HG02885 (cell line): Measurements from ENCODE around the gene DCANP1.
"Not testable (repeated sequence)": the region's sequence is repeated elsewhere in the genome, so short reads cannot be mapped to it uniquely, and the experiment has no call there.

Source experiments
- ATAC-seq: cut with Tn5 transposase; IDR thresholded peaks from one replicate; pipeline ENCODE4 v1.9.1; 2021; ENCODE audit warnings: mild to moderate bottlenecking; ENCODE audit not compliant: unreplicated experiment, poor library complexity

Gene DCANP1

DNA sequence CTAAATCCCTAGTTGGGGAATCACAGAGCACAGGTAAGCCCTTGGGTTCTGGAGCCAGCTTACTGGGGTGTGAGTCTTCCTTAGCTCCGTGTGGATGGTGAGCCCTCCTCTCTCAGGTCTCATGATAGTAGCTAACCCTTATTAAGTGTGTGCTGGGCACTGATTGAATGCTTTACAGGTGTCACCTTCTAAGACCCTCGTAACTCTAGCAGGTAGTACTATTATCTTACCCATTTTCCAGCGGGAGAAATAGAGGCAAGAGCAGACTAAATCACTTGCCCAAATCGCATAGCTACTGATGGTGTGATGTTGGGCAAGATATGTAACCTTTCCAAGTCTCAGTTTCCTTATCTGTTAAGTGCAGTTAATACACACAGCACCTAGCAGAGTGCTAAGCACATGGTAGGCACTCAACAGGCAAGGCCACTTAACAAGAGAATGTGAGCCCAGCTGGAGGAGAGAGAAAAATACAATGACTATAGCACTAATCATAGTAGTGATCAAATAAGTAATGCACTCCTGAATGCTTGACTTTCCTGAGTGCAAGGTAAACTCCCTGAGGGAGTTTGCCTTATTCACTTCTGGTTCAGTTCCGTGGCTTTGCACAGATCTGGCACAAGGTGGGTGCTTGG, at the start of gene DCANP1:
Gene DCANP1 (minus strand): TSS at position 51 of the 632 bp plus-strand sequence. CDS start 240 bp downstream, outside the sequence.
- no peak for ATAC-seq

DNA sequence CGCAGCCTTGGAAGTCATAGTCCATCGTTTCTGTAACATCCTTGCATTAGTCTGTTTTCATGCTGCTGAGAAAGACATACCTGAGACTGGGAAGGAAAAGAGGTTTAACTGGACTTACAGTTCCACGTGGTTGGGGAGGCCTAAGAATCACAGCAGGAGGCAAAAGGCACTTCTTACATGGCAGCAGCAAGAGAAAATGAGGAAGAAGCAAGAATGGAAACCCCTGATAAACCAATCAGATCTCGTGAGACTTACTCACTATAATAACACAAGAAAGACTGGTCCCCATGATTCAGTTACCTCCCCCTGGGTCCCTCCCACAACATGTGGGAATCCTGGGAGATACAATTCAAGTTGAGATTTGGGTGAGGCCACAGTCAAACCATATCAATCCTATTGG, 48.4 kb upstream of the DCANP1 start:
- not testable (repeated sequence) for ATAC-seq

DNA sequence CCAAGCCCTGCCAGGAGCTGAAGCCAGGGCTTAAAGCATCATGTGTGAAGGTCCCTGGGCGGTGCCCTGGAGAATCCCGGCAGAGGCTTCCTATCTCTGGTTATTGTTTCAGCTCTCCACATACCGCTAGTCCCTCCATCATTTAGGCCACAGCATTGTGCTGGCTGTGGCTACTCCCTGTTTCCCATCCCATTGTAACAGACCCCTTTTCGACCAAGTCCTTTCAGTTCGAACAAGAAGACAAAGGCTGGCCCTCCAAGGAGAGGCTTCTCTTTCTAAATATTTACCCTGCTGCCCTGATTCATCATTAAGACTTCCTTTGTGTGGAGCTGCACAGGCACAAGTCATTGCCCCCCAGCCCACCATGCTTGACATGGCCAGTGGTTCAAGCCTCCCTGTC, 47.0 kb upstream of the DCANP1 start:
- no peak for ATAC-seq

- no peak for ATAC-seq
Measured at GRCh38 chr5:135493406-135494180, 46.4 kb upstream of the DCANP1 start.

- ATAC-seq = no peak
Measured at GRCh38 chr5:135492319-135492626, 45.1 kb upstream of the DCANP1 start.

- ATAC-seq = no peak
Measured at GRCh38 chr5:135491552-135492318, 44.6 kb upstream of the DCANP1 start.

GRCh38 chr5:135491038-135491551, 43.9 kb upstream of the DCANP1 start:
- no peak for ATAC-seq

- no peak for ATAC-seq
Measured at GRCh38 chr5:135490245-135491037, 43.3 kb upstream of the DCANP1 start.

- no peak for ATAC-seq
Measured at GRCh38 chr5:135489466-135490244, 42.5 kb upstream of the DCANP1 start.

- no peak for ATAC-seq
Measured at GRCh38 chr5:135488727-135489465, 41.7 kb upstream of the DCANP1 start.

- ATAC-seq = no peak
Measured at GRCh38 chr5:135487839-135488514, 40.8 kb upstream of the DCANP1 start.

DNA sequence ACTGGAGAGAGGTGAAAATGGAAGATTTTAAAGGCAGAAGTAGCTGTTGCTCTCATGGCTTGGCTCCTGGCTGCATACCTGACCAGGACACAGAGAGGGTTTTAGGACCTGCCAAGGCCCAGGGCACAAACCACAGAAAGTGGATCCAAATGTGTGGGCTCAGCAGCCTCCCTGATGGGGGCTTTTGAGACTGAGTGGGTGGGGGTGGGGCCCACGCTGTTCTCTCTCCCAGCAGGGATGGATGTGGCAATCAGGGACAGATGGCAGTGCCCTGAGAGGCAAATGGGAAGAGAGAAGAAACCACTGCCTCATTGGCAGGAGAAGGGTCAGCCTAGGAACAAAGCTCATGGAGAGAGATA, 39.9 kb upstream of the DCANP1 start:
- ATAC-seq = no peak

DNA sequence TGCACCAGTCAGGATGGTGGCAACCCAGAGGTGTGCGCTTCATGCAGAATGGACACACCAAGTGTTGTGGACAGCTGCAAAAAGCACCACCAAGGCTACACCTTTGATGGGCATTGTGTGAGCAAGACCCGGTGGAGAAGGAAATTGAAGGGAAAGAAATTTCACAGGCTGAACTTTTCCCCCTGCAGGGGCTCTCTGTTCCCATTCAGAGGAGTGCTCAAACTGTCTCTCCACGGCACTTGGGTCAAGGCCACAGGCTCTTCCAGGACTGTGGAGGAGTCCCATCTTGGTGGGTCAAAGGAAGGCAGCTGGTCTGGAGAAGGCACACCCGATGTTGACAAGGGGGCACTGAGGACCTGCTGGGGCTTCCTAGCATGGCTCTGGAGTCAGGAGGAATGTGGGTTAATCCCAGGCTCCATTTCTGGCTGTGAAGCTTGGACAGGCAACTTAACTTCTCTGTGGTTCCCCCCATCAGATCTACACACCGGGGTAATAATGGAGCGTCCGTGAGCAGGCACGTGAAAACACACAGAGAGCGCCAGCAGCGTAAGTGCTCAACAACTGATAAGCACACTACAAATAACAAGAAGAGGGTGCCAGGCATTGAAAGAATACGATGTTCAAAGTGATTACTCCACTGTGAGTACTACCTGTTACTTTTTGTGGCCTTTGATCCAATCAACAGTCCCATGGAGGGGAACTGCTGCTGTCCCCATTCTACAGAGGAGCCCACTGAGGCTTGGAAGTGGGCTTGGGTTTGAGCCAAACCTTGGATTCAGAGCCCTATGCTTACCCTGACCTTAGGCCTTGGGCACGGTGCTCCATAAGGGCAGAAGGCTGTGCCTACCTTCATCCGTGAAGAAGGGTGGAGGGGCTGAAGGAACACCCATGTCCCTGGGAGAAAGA, 39.2 kb upstream of the DCANP1 start:
- ATAC-seq = no peak

DNA sequence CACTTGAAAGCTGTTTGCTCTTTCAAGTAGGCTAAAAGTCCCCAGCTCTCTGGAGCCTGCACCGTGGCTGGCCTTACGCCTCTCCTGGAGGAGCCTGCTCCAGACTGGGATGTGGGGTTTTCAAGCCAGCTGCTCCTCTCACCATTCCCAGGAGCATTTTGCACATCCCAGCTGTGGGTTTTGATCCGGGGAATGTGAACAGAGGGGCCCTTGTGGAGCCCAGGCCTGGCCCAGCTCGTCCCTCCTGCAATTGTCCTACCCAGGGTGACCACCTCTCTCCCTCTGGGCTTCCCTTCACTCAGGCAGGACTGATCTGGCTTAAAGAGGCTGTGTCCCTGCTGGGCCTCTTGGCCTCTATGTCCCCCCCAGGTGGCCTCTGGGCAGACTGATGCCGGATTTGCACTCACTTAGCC, 37.5 kb upstream of the DCANP1 start:
- ATAC-seq = no peak

DNA sequence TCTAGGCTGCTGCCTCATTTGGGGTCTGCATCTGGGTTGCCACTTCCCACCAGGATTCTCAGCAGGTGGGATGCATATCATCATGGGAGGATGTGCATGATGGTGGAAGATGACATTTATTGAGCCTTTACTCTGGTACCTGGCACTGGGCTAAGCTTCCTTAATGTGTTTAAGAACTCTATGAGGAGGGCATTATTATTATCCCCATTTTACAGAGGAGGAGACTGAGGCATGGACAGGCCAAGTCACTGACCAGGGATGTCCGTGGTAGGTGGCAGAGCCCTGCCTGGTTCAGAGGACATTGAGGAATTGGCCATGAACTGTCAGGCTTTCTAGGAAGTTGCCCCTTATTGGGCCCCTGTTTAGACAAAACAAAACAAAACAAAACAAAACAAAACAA, 36.1 kb upstream of the DCANP1 start:
- ATAC-seq = no peak

GRCh38 chr5:135482381-135482933, 35.3 kb upstream of the DCANP1 start:
- no peak for ATAC-seq

GRCh38 chr5:135481909-135482311, 34.8 kb upstream of the DCANP1 start:
- ATAC-seq = no peak
